GM21576 (cell line): ENCODE data around the gene CTNNA2.

Experiments
- ATAC-seq: cut with Tn5 transposase; IDR thresholded peaks from one replicate; pipeline ENCODE4 v1.9.1; 2021; ENCODE audit warnings: mild to moderate bottlenecking, moderate library complexity; ENCODE audit not compliant: unreplicated experiment

Gene CTNNA2

GRCh38 chr2:80454628-80455027 is 941.8 kb downstream of the CTNNA2 start:
- ATAC-seq: no peak

GRCh38 chr2:80459028-80459427 is 946.2 kb downstream of the CTNNA2 start:
- ATAC-seq: no peak

GRCh38 chr2:80461505-80462197 is 948.8 kb downstream of the CTNNA2 start:
- no peak for ATAC-seq

- ATAC-seq: no peak
Measured at GRCh38 chr2:80462654-80463053, 949.8 kb downstream of the CTNNA2 start.

GRCh38 chr2:80464275-80464674 is 951.4 kb downstream of the CTNNA2 start:
- ATAC-seq: no peak

- ATAC-seq: no peak
Measured at GRCh38 chr2:80467262-80467811, 954.5 kb downstream of the CTNNA2 start.

- ATAC-seq: no peak
Measured at GRCh38 chr2:80469428-80469827, 956.6 kb downstream of the CTNNA2 start.

- no peak for ATAC-seq
Measured at GRCh38 chr2:80473069-80473468, 960.2 kb downstream of the CTNNA2 start.

GRCh38 chr2:80473796-80474195 is 960.9 kb downstream of the CTNNA2 start:
- ATAC-seq: no peak

GRCh38 chr2:80475970-80476369 is 963.1 kb downstream of the CTNNA2 start:
- no peak for ATAC-seq

- no peak for ATAC-seq
Measured at GRCh38 chr2:80476535-80477117, 963.8 kb downstream of the CTNNA2 start.

GRCh38 chr2:80482276-80482675 is 969.4 kb downstream of the CTNNA2 start:
- ATAC-seq: no peak

- no peak for ATAC-seq
Measured at GRCh38 chr2:80489717-80490116, 976.9 kb downstream of the CTNNA2 start.

GRCh38 chr2:80490964-80491363 is 978.1 kb downstream of the CTNNA2 start:
- ATAC-seq: no peak

GRCh38 chr2:80496346-80496745 is 983.5 kb downstream of the CTNNA2 start:
- no peak for ATAC-seq

GRCh38 chr2:80496775-80497174 is 983.9 kb downstream of the CTNNA2 start:
- ATAC-seq: no peak

GRCh38 chr2:80499095-80499494 is 986.2 kb downstream of the CTNNA2 start:
- no peak for ATAC-seq

- no peak for ATAC-seq
Measured at GRCh38 chr2:80501874-80502624, 989.2 kb downstream of the CTNNA2 start.

- ATAC-seq: no peak
Measured at GRCh38 chr2:80506563-80506962, 993.7 kb downstream of the CTNNA2 start.

GRCh38 chr2:80510716-80511115 is 997.9 kb downstream of the CTNNA2 start:
- no peak for ATAC-seq

- no peak for ATAC-seq
Measured at GRCh38 chr2:80515964-80516363, 1003.1 kb downstream of the CTNNA2 start.

- no peak for ATAC-seq
Measured at GRCh38 chr2:80517316-80517715, 1004.5 kb downstream of the CTNNA2 start.
